Measurements from ENCODE around the gene WNT6.

The WNT6 gene

DNA sequence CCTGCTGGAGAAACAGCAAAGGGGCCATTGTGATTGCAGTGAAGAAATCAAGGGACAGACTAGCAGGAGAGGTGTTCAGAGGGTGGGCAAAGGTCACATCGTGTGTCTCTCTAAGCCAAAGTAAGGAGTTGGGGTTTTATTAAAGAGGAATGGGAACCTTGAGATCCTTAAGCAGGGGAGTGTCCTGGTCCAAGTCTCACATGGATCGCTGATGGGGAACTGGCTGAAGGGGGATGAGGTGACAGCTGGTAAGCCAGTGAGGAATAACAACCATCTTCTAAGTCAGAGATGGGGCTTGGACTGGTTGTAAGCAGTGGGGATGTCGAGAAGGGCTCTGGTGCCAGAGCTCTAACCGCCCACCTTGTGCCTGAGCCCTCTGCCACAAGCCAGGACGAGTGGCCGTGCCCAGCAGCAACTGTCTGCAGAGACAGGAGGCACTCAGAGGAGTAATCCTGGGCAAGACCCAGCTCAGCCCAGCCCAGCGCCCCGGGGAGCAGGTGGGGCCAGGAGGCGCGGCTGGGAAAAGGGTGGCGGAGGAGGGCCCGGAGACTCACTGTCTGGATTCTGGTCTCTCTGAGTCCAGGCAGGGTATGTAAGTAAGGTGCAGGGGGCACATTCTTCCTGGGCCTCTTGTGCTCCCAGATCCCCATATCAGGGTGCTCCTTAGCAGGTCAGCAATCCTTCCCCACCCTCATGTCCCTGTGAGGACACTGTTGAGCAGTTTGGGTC, 34.7 kb downstream of the WNT6 start:
- no peak for DNase-seq

GRCh38 chr2:218894880-218895157, 35.2 kb downstream of the WNT6 start:
- no peak for DNase-seq

- DNase-seq: no peak
These were observed 35.7 kb downstream of the WNT6 start for GRCh38 chr2:218895326-218895725.

DNA sequence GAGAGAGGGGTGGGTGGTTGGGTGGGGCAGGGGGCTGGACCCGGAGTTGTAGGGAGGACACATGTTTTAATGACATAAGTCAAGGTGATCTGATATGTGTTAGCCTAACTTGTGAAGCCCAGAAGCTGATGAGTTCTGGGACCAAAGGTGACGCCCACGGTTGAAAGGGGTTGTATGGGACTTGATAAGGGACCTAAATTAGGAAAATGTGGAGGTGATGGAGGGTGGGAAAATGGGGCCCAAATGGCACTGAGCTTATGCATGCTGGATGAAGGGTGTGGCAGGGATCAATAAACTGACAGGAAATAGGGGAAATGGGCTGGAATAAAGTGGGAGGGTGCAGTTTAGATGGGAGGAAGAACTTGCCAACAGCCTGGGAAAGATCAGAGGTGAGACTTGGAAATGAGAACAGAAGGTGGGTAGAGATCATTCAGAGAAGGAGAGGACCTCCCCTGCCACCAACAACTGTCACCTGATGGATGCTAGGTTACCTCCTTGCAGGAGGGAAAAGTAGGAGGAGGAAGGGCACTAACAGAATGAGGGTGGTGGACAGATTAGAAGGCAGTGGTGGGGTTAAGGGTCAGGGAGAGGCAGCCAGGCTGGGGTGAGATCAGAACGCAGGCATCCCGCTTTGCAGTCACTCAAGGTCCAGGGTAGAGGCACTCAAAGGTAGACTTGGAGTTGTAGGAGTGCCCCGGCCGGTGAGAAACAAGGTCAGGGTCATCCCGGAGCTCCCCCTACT, 36.3 kb downstream of the WNT6 start:
- no peak for DNase-seq

DNA sequence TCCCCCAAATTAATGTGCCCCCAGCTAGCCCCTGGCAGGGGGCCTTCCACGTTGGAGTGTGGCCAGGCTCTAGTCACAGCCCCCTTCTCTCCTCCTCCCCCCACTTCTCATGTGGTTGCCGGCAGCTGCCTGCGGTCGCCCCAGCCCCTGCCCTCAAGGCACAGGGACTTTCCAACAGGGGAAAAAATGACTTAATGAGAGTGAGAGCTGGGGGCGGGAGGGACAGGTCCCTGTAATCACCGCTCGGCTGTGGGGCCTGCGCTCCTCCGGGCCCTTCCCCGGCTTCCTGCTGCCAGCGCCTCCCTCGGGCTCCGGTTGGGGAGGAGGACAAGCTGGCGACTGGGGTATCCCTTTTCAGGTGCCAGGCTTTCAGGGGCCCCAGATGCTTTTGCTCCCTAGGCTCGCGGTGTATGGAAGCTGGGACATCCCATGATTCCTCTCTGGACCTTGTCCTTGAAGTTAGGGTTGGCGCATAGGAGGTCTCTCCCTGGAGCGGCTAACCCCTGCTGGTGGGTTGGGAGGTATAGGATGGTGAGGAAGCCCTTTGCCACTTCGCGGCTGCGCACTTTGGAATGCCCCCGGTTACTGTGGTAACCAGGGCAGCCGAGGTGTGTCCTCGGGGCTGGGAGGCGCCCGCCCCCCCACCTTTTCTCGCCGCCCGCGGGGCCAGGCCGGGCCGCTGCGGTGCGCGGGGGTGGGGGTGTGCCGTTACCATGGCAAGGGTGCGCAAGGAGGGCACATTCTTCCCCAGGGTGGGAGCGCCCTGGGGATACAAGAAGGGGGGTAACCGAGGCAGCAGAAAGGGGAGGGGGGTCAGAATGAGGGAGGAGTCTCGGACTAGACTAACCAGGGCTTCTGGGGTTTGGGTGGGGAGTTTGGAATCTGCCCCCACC, 37.1 kb downstream of the WNT6 start:
- DNase-seq: peak; percentile 52

GRCh38 chr2:218897394-218898108, 37.9 kb downstream of the WNT6 start:
- no peak for DNase-seq

GRCh38 chr2:218898109-218898878, 38.7 kb downstream of the WNT6 start:
- peak; percentile 58 for DNase-seq

GRCh38 chr2:218899147-218899546, 39.5 kb downstream of the WNT6 start:
- DNase-seq: no peak

GRCh38 chr2:218902427-218902826, 42.8 kb downstream of the WNT6 start:
- DNase-seq: no peak

DNA sequence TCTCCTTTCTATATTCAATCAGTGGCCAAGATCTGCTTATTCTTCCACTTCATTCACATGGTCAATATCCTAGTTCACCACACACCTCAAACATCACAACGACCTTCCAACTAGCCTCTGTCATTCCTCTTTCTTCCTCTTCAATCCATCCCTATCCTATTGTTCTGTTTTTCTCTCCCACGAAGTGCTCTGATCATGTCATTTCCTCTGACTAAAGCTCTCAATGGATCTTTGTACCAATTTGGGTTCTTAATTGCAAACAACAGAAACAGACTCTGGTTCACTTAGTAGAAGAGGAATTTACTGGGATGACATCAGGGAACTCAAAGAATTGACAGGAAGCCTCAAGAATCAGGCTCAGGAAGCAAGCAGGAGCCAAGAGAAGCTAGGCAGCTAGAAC, 44.6 kb downstream of the WNT6 start:
- DNase-seq: no peak

- peak; percentile 93 for DNase-seq
These were observed 49.4 kb downstream of the WNT6 start for GRCh38 chr2:218908721-218909619.

GRCh38 chr2:218910741-218911140, 51.1 kb downstream of the WNT6 start:
- no peak for DNase-seq

DNA sequence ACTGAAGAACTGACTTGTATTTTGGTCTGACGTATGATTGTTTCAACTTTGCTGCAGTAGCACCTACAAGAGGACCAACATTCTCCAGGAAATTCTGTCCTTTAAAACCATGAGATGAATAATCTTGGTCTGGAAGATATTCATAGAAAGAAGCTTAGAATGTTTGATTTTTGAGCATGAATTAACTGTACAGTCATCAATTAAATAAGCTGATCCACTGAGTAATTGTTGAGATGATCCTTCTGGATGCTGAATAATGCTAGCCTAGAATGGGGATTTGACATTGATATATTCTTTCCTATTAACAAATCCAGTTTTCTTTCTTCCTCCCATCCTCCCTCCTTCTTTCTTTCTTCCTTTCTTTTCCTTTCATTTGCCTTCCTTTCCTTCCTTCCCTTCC, 60.9 kb downstream of the WNT6 start:
- no peak for DNase-seq
